HG02973 (cell line): ENCODE measurements around the gene GJD3.
"Not testable (repeated sequence)": the region's sequence is repeated elsewhere in the genome, so short reads cannot be mapped to it uniquely, and the experiment has no call there.

Source experiments
- ATAC-seq: cut with Tn5 transposase; IDR thresholded peaks from one replicate; pipeline ENCODE4 v1.9.1; 2021; ENCODE audit warnings: moderate library complexity; ENCODE audit not compliant: unreplicated experiment

The GJD3 gene

DNA sequence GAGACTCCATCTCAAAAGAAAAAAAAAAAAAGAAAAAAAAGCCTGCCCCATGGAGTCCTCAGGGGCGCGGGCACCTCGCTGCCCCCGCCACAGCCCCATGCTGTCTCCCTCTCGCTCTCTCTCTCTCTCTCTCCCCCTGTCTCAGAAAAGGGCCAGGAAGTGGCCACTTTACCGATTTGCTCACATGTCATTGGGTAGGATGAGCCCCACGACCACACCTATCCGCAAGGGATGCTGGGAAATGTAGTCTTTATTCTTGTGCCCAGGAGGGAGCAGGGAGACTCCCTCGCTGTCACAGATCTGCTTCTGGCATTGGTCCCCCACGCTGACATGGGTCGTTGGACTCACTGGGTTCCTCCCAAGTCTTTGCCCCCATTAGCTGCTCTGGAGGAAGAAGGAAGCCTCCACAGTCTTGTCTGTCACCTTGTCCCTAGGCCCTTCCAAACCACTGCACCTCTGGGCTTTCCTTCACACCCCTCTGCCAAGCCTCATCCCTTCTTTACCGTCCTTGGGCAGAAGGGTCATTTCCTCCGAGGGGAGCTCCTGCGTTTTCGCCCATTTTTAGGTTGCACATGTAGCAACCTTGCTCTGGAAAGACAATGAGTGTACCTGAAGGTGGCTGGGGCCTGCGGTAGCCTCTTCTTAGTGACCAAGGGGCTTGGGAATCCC, 6.9 kb upstream of the GJD3 start:
- no peak for ATAC-seq

DNA sequence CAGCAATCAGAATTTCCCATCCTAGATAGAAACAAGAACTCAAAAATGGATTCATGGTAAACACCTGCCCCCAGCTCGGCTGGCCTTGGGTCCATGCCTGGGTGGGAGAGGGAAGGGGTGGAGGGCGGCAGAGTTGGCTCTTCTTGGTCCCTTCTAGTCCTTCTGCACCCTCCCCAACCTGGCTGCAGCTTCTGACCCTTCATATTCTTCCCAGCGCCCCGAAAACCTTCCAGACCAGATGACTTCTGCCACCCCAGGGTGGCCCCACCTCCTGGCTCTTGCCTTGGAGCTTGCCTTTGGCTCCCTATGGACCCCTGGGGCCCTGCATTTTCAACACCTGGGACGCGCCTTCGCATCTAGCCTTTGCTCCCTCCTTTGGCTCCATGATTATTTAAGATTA, 5.4 kb upstream of the GJD3 start:
- ATAC-seq: no peak

- not testable (repeated sequence) for ATAC-seq
These were observed 3.2 kb upstream of the GJD3 start for GRCh38 chr17:40367728-40368127.

- no peak for ATAC-seq
These were observed 2.5 kb upstream of the GJD3 start for GRCh38 chr17:40366861-40367518.

DNA sequence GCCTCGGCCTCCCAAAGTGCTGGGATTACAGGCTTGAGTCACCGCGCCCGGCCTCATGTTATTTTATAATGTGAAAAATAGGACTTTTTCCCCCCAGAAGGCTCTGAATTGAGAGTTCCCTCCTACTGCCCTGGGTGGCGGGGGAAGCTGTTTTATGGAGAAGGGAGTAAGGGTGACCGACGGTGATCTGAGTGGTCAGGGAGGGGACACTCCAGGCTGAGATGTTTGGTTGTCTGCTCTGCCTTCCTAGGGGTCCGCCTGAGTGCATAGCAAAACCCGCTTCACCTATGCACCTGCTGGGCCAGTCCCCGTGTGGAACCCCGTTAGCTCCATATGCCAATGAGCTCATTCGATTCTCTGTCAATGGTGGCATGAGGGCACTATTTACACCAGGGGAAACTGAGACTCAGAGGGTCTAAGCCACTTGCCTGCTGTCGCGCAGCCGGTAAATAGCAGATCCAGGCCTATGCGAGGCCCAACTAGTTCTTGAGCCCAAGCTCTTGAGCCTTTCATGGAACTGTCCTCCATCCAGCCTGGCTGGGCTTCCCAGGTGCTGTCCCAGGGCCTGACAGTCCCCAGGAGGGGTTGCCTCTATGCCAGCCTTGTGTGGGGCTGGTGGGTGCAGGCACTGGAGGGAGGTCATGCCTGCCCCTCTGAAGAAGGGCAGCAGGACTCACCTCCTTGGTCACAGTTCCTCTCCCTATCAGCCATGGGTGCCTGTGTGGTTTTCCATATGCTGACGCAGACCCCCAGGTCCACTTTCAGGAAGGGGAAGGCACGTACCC, 1.7 kb upstream of the GJD3 start:
- no peak for ATAC-seq

GRCh38 chr17:40364906-40365305, 369 bp upstream of the GJD3 start:
- no peak for ATAC-seq

DNA sequence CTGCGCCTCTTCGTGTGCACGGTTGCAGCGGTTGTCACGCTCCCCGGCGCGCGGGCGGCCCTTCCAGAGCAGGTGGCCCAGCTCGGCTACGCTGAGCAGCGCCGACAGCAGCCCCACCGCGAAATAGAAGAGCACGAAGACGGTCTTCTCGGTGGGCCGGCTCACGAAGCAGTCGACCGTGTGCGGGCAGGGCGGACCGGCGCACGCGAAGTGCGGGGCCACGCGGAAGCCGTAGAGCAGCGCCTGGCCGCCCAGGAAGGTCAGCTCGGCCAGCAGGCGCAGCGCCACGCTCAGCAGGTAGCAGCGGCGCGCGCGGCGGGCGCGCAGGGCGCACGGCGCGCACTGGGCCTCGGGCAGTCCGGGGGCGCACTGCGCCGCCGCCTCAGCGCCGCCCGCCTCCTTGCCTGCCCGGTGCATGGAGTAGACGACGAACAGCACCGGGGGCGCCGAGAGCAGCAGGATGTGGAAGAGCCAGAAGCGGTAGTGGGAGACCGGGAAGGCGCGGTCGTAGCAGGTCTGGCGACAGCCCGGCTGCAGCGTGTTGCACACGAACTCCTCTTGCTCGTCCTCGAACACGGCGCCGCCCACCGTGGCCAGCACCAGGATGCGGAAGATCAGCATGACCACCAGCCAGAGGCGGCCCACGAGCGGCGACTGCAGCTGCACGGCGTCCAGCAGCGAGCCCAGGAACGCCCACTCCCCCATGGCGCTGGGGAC, 1.3 kb downstream of the GJD3 start:
- no peak for ATAC-seq

- ATAC-seq: no peak
These were observed 1.8 kb downstream of the GJD3 start for GRCh38 chr17:40362696-40363110.

GRCh38 chr17:40361925-40362695, 2.4 kb downstream of the GJD3 start:
- ATAC-seq: no peak

GRCh38 chr17:40361063-40361924, 3.2 kb downstream of the GJD3 start:
- ATAC-seq: no peak

- no peak for ATAC-seq
These were observed 4.4 kb downstream of the GJD3 start for GRCh38 chr17:40360091-40360490.

GRCh38 chr17:40358323-40359038, 6.1 kb downstream of the GJD3 start:
- ATAC-seq: no peak

- no peak for ATAC-seq
These were observed 7.3 kb downstream of the GJD3 start for GRCh38 chr17:40356990-40357881.

DNA sequence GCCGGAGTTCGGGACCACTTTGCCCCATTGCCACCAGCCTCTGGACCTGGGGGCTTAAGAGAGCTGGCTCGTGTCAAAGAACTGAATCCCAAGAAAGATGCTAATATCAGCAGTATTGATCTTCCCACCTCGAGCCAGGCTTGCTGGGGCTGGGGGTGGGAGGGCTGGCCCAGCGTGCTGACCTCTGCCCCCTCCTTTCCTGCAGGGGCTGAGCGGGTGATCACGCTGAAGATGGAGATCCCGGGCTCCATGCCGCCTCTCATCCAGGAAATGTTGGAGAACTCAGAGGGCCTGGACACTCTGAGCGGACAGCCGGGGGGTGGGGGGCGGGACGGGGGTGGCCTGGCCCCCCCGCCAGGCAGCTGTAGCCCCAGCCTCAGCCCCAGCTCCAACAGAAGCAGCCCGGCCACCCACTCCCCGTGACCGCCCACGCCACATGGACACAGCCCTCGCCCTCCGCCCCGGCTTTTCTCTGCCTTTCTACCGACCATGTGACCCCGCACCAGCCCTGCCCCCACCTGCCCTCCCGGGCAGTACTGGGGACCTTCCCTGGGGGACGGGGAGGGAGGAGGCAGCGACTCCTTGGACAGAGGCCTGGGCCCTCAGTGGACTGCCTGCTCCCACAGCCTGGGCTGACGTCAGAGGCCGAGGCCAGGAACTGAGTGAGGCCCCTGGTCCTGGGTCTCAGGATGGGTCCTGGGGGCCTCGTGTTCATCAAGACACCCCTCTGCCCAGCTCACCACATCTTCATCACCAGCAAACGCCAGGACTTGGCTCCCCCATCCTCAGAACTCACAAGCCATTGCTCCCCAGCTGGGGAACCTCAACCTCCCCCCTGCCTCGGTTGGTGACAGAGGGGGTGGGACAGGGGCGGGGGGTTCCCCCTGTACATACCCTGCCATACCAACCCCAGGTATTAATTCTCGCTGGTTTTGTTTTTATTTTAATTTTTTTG, 8.5 kb downstream of the GJD3 start:
- no peak for ATAC-seq

GRCh38 chr17:40355123-40355803, 9.3 kb downstream of the GJD3 start:
- ATAC-seq: no peak
